Ovary (tissue), 3 donors: Measurements from ENCODE around the gene CHST13.

Source experiments
- POLR2A ChIP-seq: fragments of 450-650 bp; IDR thresholded peaks from one replicate; pipeline ENCODE4 v1.6.1; 2017; ENCODE audit warnings: antibody characterized with exemption, mild to moderate bottlenecking, moderate library complexity
- TF ChIP-seq, protein P1 (sequence below), 3 donors: fragments of 450-650 bp in 2 of 3; fragments of 200-600 bp in 1 of 3; IDR thresholded peaks; one replicate each; pipeline versions ENCODE4 v1.5.1 to v1.8.0; 2016 to 2022; ENCODE audit warnings: antibody characterized with exemption in 3 of 3, mild to moderate bottlenecking in 1 of 3
- donor health status: DM: no; HTN: no; CAD: no.

DNA sequence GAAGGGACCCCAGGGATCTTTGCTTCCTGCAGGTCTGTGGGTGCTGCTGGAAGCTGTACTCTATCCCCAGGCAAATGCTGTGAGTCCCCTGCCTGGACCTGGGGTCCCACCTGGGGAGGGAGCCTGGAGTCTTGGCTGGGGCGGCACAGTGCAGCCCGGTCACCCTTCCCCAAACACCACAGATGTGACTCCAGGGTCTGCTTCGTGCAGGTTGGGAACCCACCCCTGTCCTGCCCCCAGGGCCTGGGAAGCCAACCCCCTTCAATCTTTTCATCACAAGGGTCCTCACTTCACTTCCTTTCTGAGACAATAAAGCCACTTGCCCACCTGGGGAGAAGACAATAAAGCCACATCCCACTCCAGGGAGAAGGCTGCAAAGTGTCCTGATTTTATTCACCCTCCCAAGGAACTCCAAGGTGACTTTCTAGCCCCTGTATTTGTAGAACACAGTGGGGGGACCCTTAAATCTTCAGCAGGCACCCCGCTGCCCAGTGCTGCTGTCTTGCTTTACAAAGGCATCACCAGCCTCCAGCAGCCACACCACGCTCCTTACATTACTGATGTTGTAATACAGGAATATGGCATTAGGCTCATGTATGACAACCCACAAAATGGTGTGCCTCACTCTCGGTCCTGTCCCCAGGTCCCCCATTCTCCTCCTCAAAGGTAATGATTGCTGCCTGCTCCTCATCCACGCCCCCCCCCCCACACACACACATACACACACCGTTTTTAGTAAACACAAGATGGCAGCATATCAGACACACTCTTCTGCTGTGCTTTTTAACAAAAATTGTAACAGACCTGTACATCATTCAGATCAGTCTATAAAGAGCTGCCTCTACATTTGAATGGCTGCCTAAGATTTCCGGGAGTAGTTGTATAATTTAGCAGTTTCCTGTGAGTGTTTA lies 24.9 kb downstream of the CHST13 start:
- TF ChIP-seq, protein P1, sequence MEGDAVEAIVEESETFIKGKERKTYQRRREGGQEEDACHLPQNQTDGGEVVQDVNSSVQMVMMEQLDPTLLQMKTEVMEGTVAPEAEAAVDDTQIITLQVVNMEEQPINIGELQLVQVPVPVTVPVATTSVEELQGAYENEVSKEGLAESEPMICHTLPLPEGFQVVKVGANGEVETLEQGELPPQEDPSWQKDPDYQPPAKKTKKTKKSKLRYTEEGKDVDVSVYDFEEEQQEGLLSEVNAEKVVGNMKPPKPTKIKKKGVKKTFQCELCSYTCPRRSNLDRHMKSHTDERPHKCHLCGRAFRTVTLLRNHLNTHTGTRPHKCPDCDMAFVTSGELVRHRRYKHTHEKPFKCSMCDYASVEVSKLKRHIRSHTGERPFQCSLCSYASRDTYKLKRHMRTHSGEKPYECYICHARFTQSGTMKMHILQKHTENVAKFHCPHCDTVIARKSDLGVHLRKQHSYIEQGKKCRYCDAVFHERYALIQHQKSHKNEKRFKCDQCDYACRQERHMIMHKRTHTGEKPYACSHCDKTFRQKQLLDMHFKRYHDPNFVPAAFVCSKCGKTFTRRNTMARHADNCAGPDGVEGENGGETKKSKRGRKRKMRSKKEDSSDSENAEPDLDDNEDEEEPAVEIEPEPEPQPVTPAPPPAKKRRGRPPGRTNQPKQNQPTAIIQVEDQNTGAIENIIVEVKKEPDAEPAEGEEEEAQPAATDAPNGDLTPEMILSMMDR (IDR thresholded peaks at IDR 0.05): no peak
- TF ChIP-seq POLR2A: no peak
